GM19397 (cell line): ENCODE results near the gene KRT1.

ENCODE experiments used
- ATAC-seq: cut with Tn5 transposase; IDR thresholded peaks from one replicate; pipeline ENCODE4 v1.9.1; 2021; ENCODE audit warnings: mild to moderate bottlenecking, moderate library complexity; ENCODE audit not compliant: unreplicated experiment

KRT1 gene

GRCh38 chr12:52662093-52662917 is 17.9 kb downstream of the KRT1 start:
- ATAC-seq = no peak

GRCh38 chr12:52661668-52662067 is 18.5 kb downstream of the KRT1 start:
- no peak for ATAC-seq

GRCh38 chr12:52660934-52661499 is 19.2 kb downstream of the KRT1 start:
- ATAC-seq = no peak

- no peak for ATAC-seq
Observed at GRCh38 chr12:52659951-52660350, 20.3 kb downstream of the KRT1 start.

GRCh38 chr12:52659395-52659794 is 20.8 kb downstream of the KRT1 start:
- ATAC-seq = no peak

- no peak for ATAC-seq
Observed at GRCh38 chr12:52658196-52658595, 22.0 kb downstream of the KRT1 start.

- ATAC-seq = no peak
Observed at GRCh38 chr12:52657250-52657902, 22.8 kb downstream of the KRT1 start.

GRCh38 chr12:52656616-52657015 is 23.6 kb downstream of the KRT1 start:
- ATAC-seq = no peak

- ATAC-seq = no peak
Observed at GRCh38 chr12:52655720-52656124, 24.5 kb downstream of the KRT1 start.

GRCh38 chr12:52655251-52655650 is 25.0 kb downstream of the KRT1 start:
- ATAC-seq = no peak

- ATAC-seq = no peak
Observed at GRCh38 chr12:52651726-52652261, 28.4 kb downstream of the KRT1 start, which contains the start of gene KRT2. KRT2 (minus strand) TSS chr12:52652211; CDS start chr12:52652142, 69 bp downstream.

- no peak for ATAC-seq
Observed at GRCh38 chr12:52650520-52651081, 29.6 kb downstream of the KRT1 start.

GRCh38 chr12:52649066-52649465 is 31.1 kb downstream of the KRT1 start:
- ATAC-seq = no peak

- no peak for ATAC-seq
Observed at GRCh38 chr12:52648012-52648550, 32.1 kb downstream of the KRT1 start.

GRCh38 chr12:52647601-52648000 is 32.6 kb downstream of the KRT1 start:
- no peak for ATAC-seq

- no peak for ATAC-seq
Observed at GRCh38 chr12:52646613-52647012, 33.6 kb downstream of the KRT1 start.

- ATAC-seq = no peak
Observed at GRCh38 chr12:52645982-52646381, 34.2 kb downstream of the KRT1 start.

GRCh38 chr12:52645120-52645761 is 35.0 kb downstream of the KRT1 start:
- no peak for ATAC-seq

- no peak for ATAC-seq
Observed at GRCh38 chr12:52644078-52644415, 36.2 kb downstream of the KRT1 start.

- ATAC-seq = no peak
Observed at GRCh38 chr12:52643233-52644077, 36.8 kb downstream of the KRT1 start.
